GM23248 (cell line): Measurements from ENCODE around the gene SERPINA12. TPM values are rescaled to one million over a fixed set of nuclear protein-coding genes. Genes with fewer than 3 reads are reported as not detected.

Experiments used
- DNase-seq: peaks from one replicate; pipeline ENCODE4 v3.0.0-alpha.2; 2015
- H2AFZ ChIP-seq: fragments of 200-600 bp; sonication (generic); 2 replicates; pipeline ENCODE4 v1.6.1; 2016; ENCODE audit warnings: antibody characterized with exemption
- H3F3A ChIP-seq: fragments of 200-600 bp; sonication (generic); 2 replicates; pipeline ENCODE4 v1.6.1; 2016; ENCODE audit warnings: mild to moderate bottlenecking, antibody characterized with exemption, mixed run types; ENCODE audit not compliant: insufficient read depth
- H3K27ac ChIP-seq: fragments of 200-600 bp; sonication (generic); 2 replicates; pipeline ENCODE4 v1.5.1; 2016; ENCODE audit warnings: mild to moderate bottlenecking
- H3K27me3 ChIP-seq: fragments of 200-600 bp; sonication (generic); replicated peaks from 2 replicates; pipeline ENCODE4 v1.6.1; 2016; ENCODE audit warnings: mild to moderate bottlenecking; ENCODE audit not compliant: insufficient read depth
- H3K36me3 ChIP-seq: fragments of 200-600 bp; sonication (generic); 2 replicates; pipeline ENCODE4 v1.6.1; 2016; ENCODE audit warnings: low read depth, mild to moderate bottlenecking
- H3K4me1 ChIP-seq: fragments of 200-600 bp; sonication (generic); 2 replicates; pipeline ENCODE4 v1.6.1; 2016; ENCODE audit warnings: mild to moderate bottlenecking; ENCODE audit not compliant: insufficient read depth
- H3K4me2 ChIP-seq: fragments of 200-600 bp; sonication (generic); one replicate; pipeline ENCODE4 v1.6.1; 2016; ENCODE audit warnings: mild to moderate bottlenecking; ENCODE audit not compliant: unreplicated experiment
- H3K4me3 ChIP-seq: fragments of 200-600 bp; sonication (generic); 2 replicates; pipeline ENCODE4 v1.5.1; 2016; ENCODE audit warnings: mild to moderate bottlenecking
- H3K79me2 ChIP-seq: fragments of 200-600 bp; sonication (generic); 2 replicates; pipeline ENCODE4 v1.6.1; 2016; ENCODE audit warnings: mild to moderate bottlenecking; ENCODE audit not compliant: insufficient read depth
- H3K9ac ChIP-seq: fragments of 200-600 bp; sonication (generic); 2 replicates; pipeline ENCODE4 v1.6.1; 2016; ENCODE audit warnings: mild to moderate bottlenecking
- H3K9me2 ChIP-seq: fragments of 200-600 bp; sonication (generic); 2 replicates; pipeline ENCODE4 v1.6.1; 2016; ENCODE audit warnings: mixed run types, mild to moderate bottlenecking, moderate library complexity; ENCODE audit not compliant: insufficient read depth
- H3K9me3 ChIP-seq: fragments of 200-600 bp; sonication (generic); one replicate; pipeline ENCODE4 v1.6.1; 2017; ENCODE audit warnings: low read depth
- H4K20me1 ChIP-seq: fragments of 200-600 bp; sonication (generic); 2 replicates; pipeline ENCODE4 v1.6.0; 2016; ENCODE audit not compliant: insufficient read depth
- EZH2 ChIP-seq: fragments of 200-600 bp; sonication (generic); IDR thresholded peaks from 2 replicates; pipeline ENCODE4 v1.6.1; 2018; ENCODE audit warnings: antibody characterized with exemption, mild to moderate bottlenecking; ENCODE audit not compliant: insufficient read depth, poor library complexity, severe bottlenecking
- EZH2phosphoT487 ChIP-seq: fragments of 200-600 bp; sonication (generic); IDR thresholded peaks from 2 replicates; pipeline ENCODE4 v1.6.1; 2018; ENCODE audit warnings: antibody characterized with exemption, moderate library complexity, mild to moderate bottlenecking, low read depth; ENCODE audit not compliant: insufficient read depth
- WGBS, 2 experiments: methylation state at CpG; one replicate each; pipeline ENCODE4 v1.1.6; 2015 to 2017; ENCODE audit warnings: low lambda C conversion rate in 2 of 2, low coverage in 1 of 2; ENCODE audit errors: missing lambda C conversion rate in 2 of 2; 5-methylcytosine and 5-hydroxymethylcytosine counted together
- in situ Hi-C: fragments of 300-500 bp; cut with MboI; formaldehyde crosslinking; loops from 2 replicates; pipeline ENCODE4 v1.15.0; 2020
- polyA plus RNA-seq: library from polyadenylated mRNA; unstranded; fragments of >200 nt; fragmentation: Nextera tagmentation; extraction: Ambion mirVana; gene quantifications from 2 replicates; pipeline ENCODE4 v1.2.1, GENCODE V29; 2016
- total RNA-seq: library from RNA; depleted of rRNA; stranded (reverse); fragments of >200 nt; shearing (Covaris generic); gene quantifications from 2 replicates; pipeline ENCODE4 v1.2.3, GENCODE V29; 2014; rRNA removed

SERPINA12 gene
- total and polyA plus RNA-seq, 2 experiments from 2014 or later: not detected

GRCh38 chr14:94441531-94442205 lies 67.6 kb downstream of the SERPINA12 start:
- H3K79me2 ChIP-seq: no peaks in the 10 kb centered on the region
- in situ Hi-C loops: no loop called here
- H3K4me3 ChIP-seq: no peak overlapping the region
- no peak overlapping the region for H3K4me2 ChIP-seq
- no peaks in the 10 kb centered on the region for H3F3A ChIP-seq
- H3K9me2 ChIP-seq: no peaks in the 10 kb centered on the region
- DNase-seq: no peak
- no peaks in the 10 kb centered on the region for H3K9me3 ChIP-seq
- H3K27ac ChIP-seq: no peak overlapping the region
- TF ChIP-seq EZH2 (no peak), EZH2phosphoT487 (no peak)
- peaks cover 10% of the 10 kb centered on the region for H3K27me3 ChIP-seq
- WGBS, 2 experiments: 61 to 65% methylated on average over 12 of the region's 12 CpGs
- no peaks in the 10 kb centered on the region for H3K36me3 ChIP-seq
- H4K20me1 ChIP-seq: no peaks in the 10 kb centered on the region
- no peak overlapping the region for H3K9ac ChIP-seq
- H3K4me1 ChIP-seq: no peaks in the 10 kb centered on the region
- H2AFZ ChIP-seq: no peak overlapping the region

- no peak for TF ChIP-seq EZH2phosphoT487
- TF ChIP-seq EZH2: no peak
- Histone ChIP-seq H3F3A (no peaks in the 10 kb centered on the region), H3K9me2 (no peaks in the 10 kb centered on the region), H3K4me2 (no peak overlapping the region), H3K27me3 (peaks cover 9% of the 10 kb centered on the region), H3K27ac (no peak overlapping the region), H3K79me2 (no peaks in the 10 kb centered on the region), H2AFZ (no peak overlapping the region), H3K4me3 (no peak overlapping the region), H3K4me1 (no peaks in the 10 kb centered on the region), H3K9ac (no peak overlapping the region), H3K9me3 (no peaks in the 10 kb centered on the region), H4K20me1 (no peaks in the 10 kb centered on the region), H3K36me3 (no peaks in the 10 kb centered on the region)
- in situ Hi-C loops: no loop called here
- no peak for DNase-seq
- WGBS, 2 experiments: 60 to 62% methylated on average over 3 to 4 of the region's 4 CpGs
Measured at GRCh38 chr14:94441130-94441529, 68.1 kb downstream of the SERPINA12 start.

GRCh38 chr14:94439453-94440057 lies 69.7 kb downstream of the SERPINA12 start:
- Histone ChIP-seq H3K4me2 (no peak overlapping the region), H3K4me3 (no peak overlapping the region), H4K20me1 (no peaks in the 10 kb centered on the region), H3K27me3 (peaks cover 9% of the 10 kb centered on the region), H3K27ac (no peak overlapping the region), H3F3A (no peaks in the 10 kb centered on the region), H3K36me3 (no peaks in the 10 kb centered on the region), H2AFZ (no peak overlapping the region), H3K4me1 (no peaks in the 10 kb centered on the region), H3K79me2 (no peaks in the 10 kb centered on the region), H3K9me3 (no peaks in the 10 kb centered on the region), H3K9me2 (no peaks in the 10 kb centered on the region), H3K9ac (no peak overlapping the region)
- TF ChIP-seq EZH2phosphoT487 (no peak), EZH2 (no peak)
- in situ Hi-C loops: no loop called here
- no peak for DNase-seq
- WGBS, 2 experiments: 48 to 53% methylated on average over 5 of the region's 5 CpGs

Other genes starting within 250 kb of the SERPINA12 start
- gene SERPINA10, start 216.2 kb downstream of the SERPINA12 start, total RNA-seq: not detected in 2 replicates
- not detected in 2 replicates for gene SERPINA10, start 216.2 kb downstream of the SERPINA12 start, polyA plus RNA-seq
- gene SERPINA6, start 186.1 kb downstream of the SERPINA12 start, total RNA-seq: not detected in 2 replicates
- gene SERPINA6, start 186.1 kb downstream of the SERPINA12 start, polyA plus RNA-seq: not detected in 2 replicates
- not detected in 2 replicates for gene SERPINA2, start 142.8 kb downstream of the SERPINA12 start, total RNA-seq
- gene SERPINA2, start 142.8 kb downstream of the SERPINA12 start, polyA plus RNA-seq: not detected in 2 replicates
- gene SERPINA1, start 120.9 kb downstream of the SERPINA12 start, total RNA-seq: 0.65 TPM in 1 of 2 replicates, not detected in the other
- 0.16 and 0.96 TPM in 2 replicates for gene SERPINA1, start 120.9 kb downstream of the SERPINA12 start, polyA plus RNA-seq
- not detected in 2 replicates for gene SERPINA11, start 56.7 kb downstream of the SERPINA12 start, total RNA-seq
- not detected in 2 replicates for gene SERPINA11, start 56.7 kb downstream of the SERPINA12 start, polyA plus RNA-seq
- gene SERPINA9, start 33.3 kb downstream of the SERPINA12 start, total RNA-seq: not detected in 2 replicates
- 0.14 and 0.31 TPM in 2 replicates for gene SERPINA9, start 33.3 kb downstream of the SERPINA12 start, polyA plus RNA-seq
- gene SERPINA4, start 52.0 kb upstream of the SERPINA12 start, total RNA-seq: not detected in 2 replicates
- gene SERPINA4, start 52.0 kb upstream of the SERPINA12 start, polyA plus RNA-seq: not detected in 2 replicates
- gene SERPINA5, start 72.0 kb upstream of the SERPINA12 start, total RNA-seq: not detected in 2 replicates
- not detected in 2 replicates for gene SERPINA5, start 72.0 kb upstream of the SERPINA12 start, polyA plus RNA-seq
- gene SERPINA3, start 102.9 kb upstream of the SERPINA12 start, total RNA-seq: 0.89 and 1.1 TPM in 2 replicates
- gene SERPINA3, start 102.9 kb upstream of the SERPINA12 start, polyA plus RNA-seq: 0.75 and 0.85 TPM in 2 replicates